Astrocyte of the cerebellum (primary cell): ENCODE data around the gene STAP1.
"Not testable (repeated sequence)": the region's sequence is repeated elsewhere in the genome, so short reads cannot be mapped to it uniquely, and the experiment has no call there.

Source experiments
- DNase-seq: peaks from one replicate; pipeline ENCODE4 v3.0.0-alpha.2; 2011; ENCODE audit warnings: low read depth
- H3K4me3 ChIP-seq: 2 replicates; pipeline ENCODE4 v1.5.1; 2011; ENCODE audit warnings: mild to moderate bottlenecking, low read depth, low read length, moderate library complexity
- CTCF ChIP-seq: IDR thresholded peaks from 2 replicates; pipeline ENCODE4 v1.5.1; 2012; ENCODE audit warnings: low read length, low read depth, moderate library complexity, mild to moderate bottlenecking; ENCODE audit errors: missing control alignments
- in situ Hi-C: cut with HindIII; loops from 2 replicates; pipeline ENCODE4 v1.10.0; 2017; ENCODE audit warnings: low sequenced_read_pairs

Gene STAP1

GRCh38 chr4:67546004-67546356, 12.5 kb upstream of the STAP1 start:
- no peak for DNase-seq
- H3K4me3 ChIP-seq: peak overlapping the region; percentile 75
- TF ChIP-seq CTCF: no peak
- in situ Hi-C loops: no loop called here

- DNase-seq: no peak
- TF ChIP-seq CTCF: no peak
- no peak overlapping the region for H3K4me3 ChIP-seq
- in situ Hi-C loops: no loop called here
Observed at GRCh38 chr4:67546971-67547370, 11.6 kb upstream of the STAP1 start.

- no peak for DNase-seq
- no peak overlapping the region for H3K4me3 ChIP-seq
- in situ Hi-C loops: no loop called here
- no peak for TF ChIP-seq CTCF
Observed at GRCh38 chr4:67549123-67549522, 9.4 kb upstream of the STAP1 start.

- H3K4me3 ChIP-seq: no peak overlapping the region
- in situ Hi-C loops: no loop called here
- no peak for TF ChIP-seq CTCF
- DNase-seq: no peak
Observed at GRCh38 chr4:67550451-67550850, 8.1 kb upstream of the STAP1 start.

- no peak overlapping the region for H3K4me3 ChIP-seq
Observed at GRCh38 chr4:67550857-67551256, 7.7 kb upstream of the STAP1 start.

GRCh38 chr4:67552146-67552792, 6.3 kb upstream of the STAP1 start:
- DNase-seq, in situ Hi-C loops, H3K4me3 ChIP-seq: not testable (repeated sequence)

More at GRCh38 chr4:67550857-67551256, 7.7 kb upstream of the STAP1 start:
- TF ChIP-seq CTCF: no peak
- in situ Hi-C loops: no loop called here
- no peak for DNase-seq

- in situ Hi-C loops: no loop called here
- no peak for TF ChIP-seq CTCF
- H3K4me3 ChIP-seq: no peak overlapping the region
- no peak for DNase-seq
Observed at GRCh38 chr4:67554096-67554495, 4.4 kb upstream of the STAP1 start.
